Endothelial cell of umbilical vein (primary cell): ENCODE results near the gene RSRC2. TPM values are rescaled to one million over a fixed set of nuclear protein-coding genes. Genes with fewer than 3 reads are reported as not detected.

Experiments used
- BruUV-seq: library from RNA; stranded (reverse); fragments of 400-500 nt; replicated peaks from 2 replicates; lab custom pipeline; 2021; lab: Mats Ljungman, UMichigan
- CTCF ChIA-PET: fragments of 300-600, 350-600 bp; sonication (Branson Sonifier 250); formaldehyde crosslinking; loops from one replicate; lab custom pipeline; 2021; ENCODE audit warnings: antibody characterized with exemption, inconsistent platforms; lab: Charles Lee
- POLR2A ChIA-PET: fragments of 300-600, 350-600 bp; sonication (Branson Sonifier 250); formaldehyde crosslinking; loops from one replicate; lab custom pipeline; 2021; ENCODE audit warnings: antibody characterized with exemption, inconsistent platforms; lab: Charles Lee
- DNase-seq: peaks from one replicate; pipeline ENCODE4 v3.0.0-alpha.2; 2011; ENCODE audit warnings: low read depth, low spot score
- FAIRE-seq: peaks from 2 replicates; lab custom pipeline; 2011; peaks lifted over from hg19 to GRCh38; lab: Jason Lieb, UNC
- H2AFZ ChIP-seq: 2 replicates; pipeline ENCODE4 v1.6.0; 2012; ENCODE audit warnings: low read depth, low read length, control low read depth, inconsistent platforms
- H3K27ac ChIP-seq: 2 replicates; pipeline ENCODE4 v1.5.1; 2011; ENCODE audit warnings: low read depth, mild to moderate bottlenecking, control low read depth, low read length, moderate library complexity; ENCODE audit not compliant: insufficient read depth
- H3K27me3 ChIP-seq, 2 experiments: 2 replicates each; pipeline versions ENCODE4 v1.6.0 to v1.6.1; 2011; ENCODE audit warnings: low read length in 2 of 2, mixed read lengths in 1 of 2; ENCODE audit not compliant: control insufficient read depth in 2 of 2, insufficient read depth in 2 of 2
- H3K36me3 ChIP-seq, 2 experiments: 2 replicates in 1 of 2; 3 replicates in 1 of 2; pipeline ENCODE4 v1.5.1; 2011; ENCODE audit warnings: low read length in 2 of 2, mild to moderate bottlenecking in 1 of 2, moderate library complexity in 1 of 2; ENCODE audit not compliant: control insufficient read depth in 2 of 2, insufficient read depth in 2 of 2; ENCODE audit errors: extremely low read depth in 1 of 2
- H3K4me1 ChIP-seq: 3 replicates; pipeline ENCODE4 v1.5.1; 2011; ENCODE audit warnings: mild to moderate bottlenecking, low read length; ENCODE audit not compliant: control insufficient read depth, insufficient read depth; ENCODE audit errors: extremely low read depth
- H3K4me2 ChIP-seq: 2 replicates; pipeline ENCODE4 v1.6.1; 2011; ENCODE audit warnings: low read length, control low read depth, mixed read lengths; ENCODE audit not compliant: insufficient read depth
- H3K4me3 ChIP-seq, 3 experiments: fragments of 200-600 bp in 1 of 3; sonication (generic), shearing (Covaris generic) in 1 of 3; replicated peaks in 1 of 3; 2 replicates each; pipeline ENCODE4 v1.5.1; 2011 to 2016; ENCODE audit warnings: control low read depth in 3 of 3, low read length in 3 of 3, mild to moderate bottlenecking in 2 of 3, inconsistent platforms in 1 of 3, low read depth in 1 of 3, moderate library complexity in 1 of 3; ENCODE audit not compliant: insufficient read depth in 1 of 3
- H3K79me2 ChIP-seq: 2 replicates; pipeline ENCODE4 v1.6.0; 2012; ENCODE audit warnings: low read length, inconsistent platforms; ENCODE audit not compliant: control insufficient read depth, insufficient read depth
- H3K9ac ChIP-seq: replicated peaks from 2 replicates; pipeline ENCODE3; 2011; ENCODE audit warnings: low read length, control low read depth; ENCODE audit not compliant: insufficient read depth; ENCODE audit errors: extremely low read depth
- H3K9me1 ChIP-seq: replicated peaks from 3 replicates; pipeline ENCODE4 v1.6.0; 2011; ENCODE audit warnings: mild to moderate bottlenecking, low read length; ENCODE audit not compliant: control insufficient read depth, insufficient read depth; ENCODE audit errors: extremely low read depth
- H3K9me3 ChIP-seq: replicated peaks from 2 replicates; pipeline ENCODE4 v1.5.1; 2012; ENCODE audit warnings: low read length, inconsistent platforms; ENCODE audit not compliant: control insufficient read depth, insufficient read depth
- H4K20me1 ChIP-seq: replicated peaks from 2 replicates; pipeline ENCODE3; 2011; ENCODE audit warnings: mild to moderate bottlenecking, low read length; ENCODE audit not compliant: control insufficient read depth, insufficient read depth; ENCODE audit errors: extremely low read depth
- EZH2 ChIP-seq: IDR thresholded peaks from 2 replicates; pipeline ENCODE4 v1.6.1; 2012; ENCODE audit warnings: borderline replicate concordance, low read depth, mild to moderate bottlenecking, moderate library complexity, low read length, inconsistent platforms; ENCODE audit not compliant: severe bottlenecking
- FOS ChIP-seq: IDR thresholded peaks from 2 replicates; pipeline ENCODE4 v1.6.1; 2011; ENCODE audit warnings: mild to moderate bottlenecking, low read length, moderate library complexity, borderline replicate concordance; ENCODE audit not compliant: insufficient read depth
- GATA2 ChIP-seq: IDR thresholded peaks from 2 replicates; pipeline ENCODE4 v1.7.0; 2011; ENCODE audit warnings: low read depth, mild to moderate bottlenecking, moderate library complexity, mixed read lengths, low read length; ENCODE audit not compliant: insufficient read length, insufficient read depth
- JUN ChIP-seq: IDR thresholded peaks from 2 replicates; pipeline ENCODE4 v1.6.1; 2011; ENCODE audit warnings: borderline replicate concordance, low read depth; ENCODE audit not compliant: insufficient read length, insufficient read depth
- MYC ChIP-seq: IDR thresholded peaks from one replicate; pipeline ENCODE4 v1.6.1; 2011; ENCODE audit warnings: mild to moderate bottlenecking, low read depth, low read length
- POLR2A ChIP-seq: IDR thresholded peaks from 2 replicates; pipeline ENCODE4 v1.6.1; 2012; ENCODE audit warnings: low read depth, mild to moderate bottlenecking, control low read depth, low read length
- POLR2AphosphoS5 ChIP-seq: IDR thresholded peaks from 2 replicates; pipeline ENCODE4 v1.6.1; 2012; ENCODE audit warnings: low read depth, mild to moderate bottlenecking, control low read depth, low read length, moderate library complexity; ENCODE audit not compliant: insufficient read depth
- dilution Hi-C: fragments of 300-500 bp; cut with MboI; formaldehyde crosslinking; loops from one replicate; pipeline ENCODE4 v1.15.0; 2019; ENCODE audit warnings: low sequenced_read_pairs; ENCODE audit not compliant: extremely low pct_ligation_motif_present
- intact Hi-C: fragments of 100-400 bp; cut with micrococcal nuclease; formaldehyde crosslinking; loops from one replicate; pipeline ENCODE4 v1.10.0; 2022
- polyA plus RNA-seq, 4 experiments: library from polyadenylated mRNA; depleted of rRNA in 3 of 4; stranded (reverse) in 3 of 4; unstranded in 1 of 4; fragments of >200 nt; gene quantifications; 2 replicates each; pipeline versions ENCODE4 v1.2.1 to v1.2.3, GENCODE V29; 2011 to 2012; ENCODE audit warnings: missing spikeins in 1 of 4
- total RNA-seq: library from RNA; stranded (reverse); gene quantifications from 2 replicates; pipeline ENCODE4 v1.2.3, GENCODE V29; 2021
- TF ChIP-seq, protein P1 (sequence below): IDR thresholded peaks from 2 replicates; pipeline ENCODE4 v1.6.1; 2011; ENCODE audit not compliant: insufficient read depth, insufficient read length
- TF ChIP-seq, protein P2 (sequence below), 2 donors: IDR thresholded peaks; 1 replicate in 1 of 2; 2 replicates in 1 of 2; pipeline ENCODE4 v1.5.1; 2011; ENCODE audit warnings: low read length in 2 of 2, mild to moderate bottlenecking in 2 of 2, moderate library complexity in 2 of 2, control low read depth in 1 of 2, inconsistent platforms in 1 of 2, low read depth in 1 of 2; ENCODE audit not compliant: insufficient read depth in 1 of 2; ENCODE audit errors: extremely low read depth in 1 of 2

RSRC2 gene
- total and polyA plus RNA-seq, 2 donors (not counting 3 experiments of a cell fraction or from before 2014, with no cell fraction given), result 17.6 to 81.1 TPM

DNA sequence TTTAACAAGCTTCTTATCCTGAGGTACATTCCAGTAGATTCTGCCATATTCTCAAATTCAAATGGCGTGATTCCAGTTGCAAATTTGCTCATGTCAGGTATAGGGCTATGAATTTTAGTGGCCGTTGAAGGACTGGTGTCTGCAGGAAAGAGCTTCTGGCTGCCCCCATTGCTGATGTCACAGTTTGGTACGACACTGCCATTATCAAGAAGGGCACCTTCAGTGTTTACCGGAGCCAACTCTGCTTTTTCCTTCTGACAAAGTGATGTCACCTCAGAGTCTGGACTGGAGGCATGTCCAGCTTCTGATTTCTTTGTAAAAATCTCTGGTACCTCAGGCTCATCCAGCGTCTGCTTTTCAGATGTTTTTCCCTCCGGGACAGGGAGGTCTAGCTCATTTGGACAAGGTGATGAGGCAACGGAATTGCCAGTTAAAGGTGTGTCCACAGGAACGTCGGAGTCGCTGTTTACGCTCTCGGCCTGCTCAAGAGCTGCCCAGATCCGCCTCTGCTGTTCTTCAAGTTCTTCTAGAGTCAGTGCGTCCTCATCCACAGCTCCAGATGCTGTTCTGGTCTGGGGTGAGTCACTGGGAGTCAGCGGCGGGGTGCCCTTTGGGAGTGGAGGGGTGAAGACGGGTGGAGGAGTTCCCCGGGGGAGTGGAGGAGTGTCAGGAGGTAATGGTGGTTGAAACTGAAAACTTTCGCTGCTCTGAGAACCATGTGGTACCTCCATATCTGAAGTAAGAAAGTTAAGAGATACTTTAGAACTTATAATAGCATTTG is 53.0 kb downstream of the RSRC2 start:
- H3K4me1 ChIP-seq, result peaks cover 3% of the 10 kb centered on the region
- FAIRE-seq (no peak), DNase-seq (no peak)
- BruUV-seq, result TSS peak; percentile 45
- no peak overlapping the region for H3K9ac ChIP-seq
- H3K9me3 ChIP-seq, result no peaks in the 10 kb centered on the region
- ChIA-PET POLR2A (no interaction called here), CTCF (interaction anchor here (0.8 to 2.7 kb wide), 10 partner anchors 23 to 123 kb away, joined by 3 to 40 read pairs (median 4); partner anchors contain the start of genes CLIP1 and ZCCHC8)
- H4K20me1 ChIP-seq, result no peaks in the 10 kb centered on the region
- no peak overlapping the region for H3K4me3 ChIP-seq
- dilution Hi-C loops, result no loop called here
- no peak overlapping the region for H2AFZ ChIP-seq
- peaks cover 17 to 24% of the 10 kb centered on the region in 2 experiments for H3K36me3 ChIP-seq
- TF ChIP-seq POLR2A, result no peak
- no peak for TF ChIP-seq JUN
- no peak for TF ChIP-seq MYC
- TF ChIP-seq EZH2, result no peak
- TF ChIP-seq, protein P1, sequence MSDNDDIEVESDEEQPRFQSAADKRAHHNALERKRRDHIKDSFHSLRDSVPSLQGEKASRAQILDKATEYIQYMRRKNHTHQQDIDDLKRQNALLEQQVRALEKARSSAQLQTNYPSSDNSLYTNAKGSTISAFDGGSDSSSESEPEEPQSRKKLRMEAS, result no peak
- TF ChIP-seq POLR2AphosphoS5, result no peak
- TF ChIP-seq GATA2, result no peak
- TF ChIP-seq FOS, result no peak
- TF ChIP-seq, protein P2, sequence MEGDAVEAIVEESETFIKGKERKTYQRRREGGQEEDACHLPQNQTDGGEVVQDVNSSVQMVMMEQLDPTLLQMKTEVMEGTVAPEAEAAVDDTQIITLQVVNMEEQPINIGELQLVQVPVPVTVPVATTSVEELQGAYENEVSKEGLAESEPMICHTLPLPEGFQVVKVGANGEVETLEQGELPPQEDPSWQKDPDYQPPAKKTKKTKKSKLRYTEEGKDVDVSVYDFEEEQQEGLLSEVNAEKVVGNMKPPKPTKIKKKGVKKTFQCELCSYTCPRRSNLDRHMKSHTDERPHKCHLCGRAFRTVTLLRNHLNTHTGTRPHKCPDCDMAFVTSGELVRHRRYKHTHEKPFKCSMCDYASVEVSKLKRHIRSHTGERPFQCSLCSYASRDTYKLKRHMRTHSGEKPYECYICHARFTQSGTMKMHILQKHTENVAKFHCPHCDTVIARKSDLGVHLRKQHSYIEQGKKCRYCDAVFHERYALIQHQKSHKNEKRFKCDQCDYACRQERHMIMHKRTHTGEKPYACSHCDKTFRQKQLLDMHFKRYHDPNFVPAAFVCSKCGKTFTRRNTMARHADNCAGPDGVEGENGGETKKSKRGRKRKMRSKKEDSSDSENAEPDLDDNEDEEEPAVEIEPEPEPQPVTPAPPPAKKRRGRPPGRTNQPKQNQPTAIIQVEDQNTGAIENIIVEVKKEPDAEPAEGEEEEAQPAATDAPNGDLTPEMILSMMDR (IDR thresholded peaks at IDR 0.05; ENCODE audit: extremely low read depth in 1 of 2, insufficient read depth in 1 of 2, low read depth in 1 of 2, low read length in 2 of 2), result no peak
- H3K9me1 ChIP-seq, result no peaks in the 10 kb centered on the region
- no peaks in the 10 kb centered on the region for H3K79me2 ChIP-seq
- H3K27me3 ChIP-seq, result no peaks in the 10 kb centered on the region
- no peak overlapping the region for H3K27ac ChIP-seq
- intact Hi-C loops, result no loop called here
- no peak overlapping the region for H3K4me2 ChIP-seq
